ENCODE measurements around the gene IHH. TPM values are rescaled to one million over a fixed set of nuclear protein-coding genes. Genes with fewer than 3 reads are reported as not detected.

Gene IHH
- total RNA-seq, 4 donors from 2014 or later: 0.83 TPM; not detected in 3

- H3K27ac ChIP-seq: no peak overlapping the region
- H3K9me3 ChIP-seq: no peaks in the 10 kb centered on the region
- peaks cover 0 to 8% of the 10 kb centered on the region in 2 donors for H3K27me3 ChIP-seq
- no peaks in the 10 kb centered on the region for H3K4me1 ChIP-seq
- DNase-seq: no peak
- H3K36me3 ChIP-seq: no peaks in the 10 kb centered on the region
- TF ChIP-seq CTCF (IDR thresholded peaks at IDR 0.05) (no peak), POLR2A (IDR thresholded peaks at IDR 0.05) (no peak)
- H3K4me3 ChIP-seq: no peak overlapping the region
- intact Hi-C loops (cut with DNase I; ENCODE audit: low total_unique reads): no loop called here
Observed at GRCh38 chr2:219037783-219038499, 22.8 kb downstream of the IHH start.

- DNase-seq: no peak
- H3K4me3 ChIP-seq: no peak overlapping the region
- H3K9me3 ChIP-seq: no peaks in the 10 kb centered on the region
- H3K27me3 ChIP-seq: peaks cover 0 to under 1% of the 10 kb centered on the region in 2 donors
- no peaks in the 10 kb centered on the region for H3K36me3 ChIP-seq
- H3K27ac ChIP-seq: no peak overlapping the region
- intact Hi-C loops (cut with DNase I; ENCODE audit: low total_unique reads): no loop called here
- no peak for TF ChIP-seq POLR2A (IDR thresholded peaks at IDR 0.05)
- no peak for TF ChIP-seq CTCF (IDR thresholded peaks at IDR 0.05)
- no peaks in the 10 kb centered on the region for H3K4me1 ChIP-seq
Observed at GRCh38 chr2:219035942-219036341, 24.8 kb downstream of the IHH start.

GRCh38 chr2:219034823-219035222, 25.9 kb downstream of the IHH start:
- no peak for TF ChIP-seq CTCF (IDR thresholded peaks at IDR 0.05)
- TF ChIP-seq POLR2A (IDR thresholded peaks at IDR 0.05): no peak

GRCh38 chr2:219032051-219032745, 28.5 kb downstream of the IHH start:
- Histone ChIP-seq H3K36me3 (no peaks in the 10 kb centered on the region), H3K4me1 (no peaks in the 10 kb centered on the region), H3K4me3 (no peak overlapping the region), H3K9me3 (no peaks in the 10 kb centered on the region), H3K27ac (no peak overlapping the region), H3K27me3 (no peaks in the 10 kb centered on the region)
- no peak for DNase-seq
- intact Hi-C loops (cut with DNase I; ENCODE audit: low total_unique reads): no loop called here
- no peak for TF ChIP-seq POLR2A (IDR thresholded peaks at IDR 0.05)
- no peak for TF ChIP-seq CTCF (IDR thresholded peaks at IDR 0.05)

More at GRCh38 chr2:219034823-219035222, 25.9 kb downstream of the IHH start:
- H3K4me3 ChIP-seq: no peak overlapping the region
- intact Hi-C loops (cut with DNase I; ENCODE audit: low total_unique reads): no loop called here
- no peaks in the 10 kb centered on the region for H3K9me3 ChIP-seq
- no peaks in the 10 kb centered on the region for H3K36me3 ChIP-seq
- H3K27ac ChIP-seq: no peak overlapping the region
- H3K27me3 ChIP-seq: no peaks in the 10 kb centered on the region
- DNase-seq: no peak
- no peaks in the 10 kb centered on the region for H3K4me1 ChIP-seq

GRCh38 chr2:219031005-219031738, 29.5 kb downstream of the IHH start:
- Histone ChIP-seq H3K27ac (no peak overlapping the region), H3K27me3 (no peaks in the 10 kb centered on the region), H3K9me3 (no peaks in the 10 kb centered on the region), H3K4me3 (no peak overlapping the region), H3K4me1 (no peaks in the 10 kb centered on the region), H3K36me3 (no peaks in the 10 kb centered on the region)
- intact Hi-C loops (cut with DNase I; ENCODE audit: low total_unique reads): no loop called here
- DNase-seq: no peak
- TF ChIP-seq POLR2A (IDR thresholded peaks at IDR 0.05) (no peak), CTCF (IDR thresholded peaks at IDR 0.05) (no peak)

Measured in uterus (tissue), 4 donors.